GM12864 (cell line): ENCODE data around the gene SLC35E2B.
"Not testable (repeated sequence)": the region's sequence is repeated elsewhere in the genome, so short reads cannot be mapped to it uniquely, and the experiment has no call there.

ENCODE experiments used
- DNase-seq: peaks from one replicate; pipeline ENCODE4 v3.0.0-alpha.2; 2011; ENCODE audit warnings: low read depth
- H3K4me3 ChIP-seq: 2 replicates; pipeline ENCODE4 v1.5.1; 2011; ENCODE audit warnings: mild to moderate bottlenecking, low read depth, low read length, control low read depth
- CTCF ChIP-seq: IDR thresholded peaks from 2 replicates; pipeline ENCODE4 v1.5.1; 2011; ENCODE audit warnings: low read depth, mild to moderate bottlenecking, moderate library complexity, low read length, control low read depth, inconsistent platforms; ENCODE audit errors: missing control alignments

SLC35E2B gene

GRCh38 chr1:1692714-1693647 lies at the start of gene SLC35E2B:
SLC35E2B (minus strand) TSS chr1:1692795; CDS start chr1:1676699, 16,096 bp downstream.
- DNase-seq, result peak; percentile 81
- H3K4me3 ChIP-seq, result peak within 1 kb of the TSS; percentile 64

- DNase-seq, H3K4me3 ChIP-seq: not testable (repeated sequence)
These were observed 48.4 kb upstream of the SLC35E2B start for GRCh38 chr1:1741013-1741412.

DNA sequence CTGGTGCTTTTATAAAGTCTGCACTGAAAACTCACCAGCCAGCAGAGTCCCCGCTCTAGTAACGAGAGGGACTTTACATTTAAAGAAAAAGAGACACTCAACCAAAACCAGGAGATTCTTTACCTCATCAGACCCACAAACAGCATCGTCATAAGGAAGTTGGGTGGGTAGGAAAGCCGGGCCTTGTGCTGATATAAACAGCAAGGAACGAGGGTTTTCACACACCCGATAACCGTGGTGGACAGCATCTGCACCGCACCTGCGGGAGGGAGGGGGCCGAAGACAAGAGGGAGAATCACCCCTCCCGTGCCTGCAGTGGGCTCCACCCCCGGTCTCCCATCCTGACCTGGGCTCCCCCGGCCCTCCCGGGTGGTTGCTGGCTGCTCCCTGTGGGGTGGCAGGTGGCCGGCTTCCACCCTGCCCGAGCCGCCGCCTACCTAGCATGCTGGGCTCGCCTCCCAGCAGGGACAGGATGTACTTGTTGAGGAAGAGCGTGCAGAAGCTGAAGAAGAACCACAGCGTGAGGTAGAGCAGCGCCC lies 46.3 kb upstream of the SLC35E2B start:
- not testable (repeated sequence) for H3K4me3 ChIP-seq, DNase-seq

- H3K4me3 ChIP-seq, DNase-seq: not testable (repeated sequence)
These were observed 45.3 kb upstream of the SLC35E2B start for GRCh38 chr1:1737675-1738590.

DNA sequence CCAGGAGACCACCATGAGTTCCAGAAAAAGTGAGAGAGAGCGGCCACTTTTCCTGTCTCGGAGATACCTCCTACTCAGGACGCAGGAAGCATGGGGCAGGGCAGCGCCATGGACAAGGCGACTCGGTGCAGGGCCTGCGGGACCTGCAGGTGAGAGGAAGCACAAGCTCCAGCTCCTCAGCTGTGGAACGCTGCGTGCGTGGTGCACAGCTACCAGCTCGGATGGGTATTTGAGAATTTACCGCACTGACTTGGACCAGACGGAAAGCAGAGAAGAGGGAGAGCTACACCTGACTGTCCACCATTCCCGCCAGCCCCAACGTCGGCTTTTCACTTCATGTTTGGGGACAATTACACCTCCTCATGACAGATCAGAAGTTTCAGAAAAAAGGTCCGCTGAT lies 39.8 kb upstream of the SLC35E2B start:
- no peak for TF ChIP-seq CTCF
- H3K4me3 ChIP-seq, result no peak overlapping the region
- no peak for DNase-seq

- no peak for TF ChIP-seq CTCF
- no peak overlapping the region for H3K4me3 ChIP-seq
- DNase-seq, result no peak
These were observed 38.3 kb upstream of the SLC35E2B start for GRCh38 chr1:1730870-1731269.

DNA sequence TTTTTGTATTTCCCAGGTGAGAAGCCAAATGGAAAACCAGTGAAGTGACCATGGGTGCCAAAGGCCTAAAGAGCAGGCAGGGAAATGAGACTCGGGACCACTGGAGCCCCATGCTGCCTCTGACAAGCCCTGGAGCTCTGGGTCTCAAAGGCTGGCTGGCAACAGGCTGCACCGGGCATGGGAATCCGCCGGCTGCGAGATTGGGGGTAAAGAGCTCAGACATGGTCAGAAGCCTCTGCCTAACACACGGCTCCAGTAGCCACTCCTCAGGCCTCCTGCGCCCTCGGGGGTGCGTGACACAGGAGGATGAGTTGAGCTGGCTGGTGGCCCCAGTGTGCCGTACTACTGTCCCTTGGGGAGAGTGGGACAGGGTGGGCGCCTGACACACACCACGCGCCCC lies 37.6 kb upstream of the SLC35E2B start:
- not testable (repeated sequence) for H3K4me3 ChIP-seq, DNase-seq

GRCh38 chr1:1729116-1729816 lies 36.7 kb upstream of the SLC35E2B start:
- not testable (repeated sequence) for DNase-seq, H3K4me3 ChIP-seq

- H3K4me3 ChIP-seq, result not testable (repeated sequence)
- peak; percentile 24 for DNase-seq
These were observed 35.9 kb upstream of the SLC35E2B start for GRCh38 chr1:1728308-1729005.

GRCh38 chr1:1727131-1727651 lies 34.6 kb upstream of the SLC35E2B start:
- DNase-seq, H3K4me3 ChIP-seq: not testable (repeated sequence)

GRCh38 chr1:1726088-1726487 lies 33.5 kb upstream of the SLC35E2B start:
- not testable (repeated sequence) for H3K4me3 ChIP-seq, DNase-seq
